ENCODE measurements around the gene EDNRB.

EDNRB gene

DNA sequence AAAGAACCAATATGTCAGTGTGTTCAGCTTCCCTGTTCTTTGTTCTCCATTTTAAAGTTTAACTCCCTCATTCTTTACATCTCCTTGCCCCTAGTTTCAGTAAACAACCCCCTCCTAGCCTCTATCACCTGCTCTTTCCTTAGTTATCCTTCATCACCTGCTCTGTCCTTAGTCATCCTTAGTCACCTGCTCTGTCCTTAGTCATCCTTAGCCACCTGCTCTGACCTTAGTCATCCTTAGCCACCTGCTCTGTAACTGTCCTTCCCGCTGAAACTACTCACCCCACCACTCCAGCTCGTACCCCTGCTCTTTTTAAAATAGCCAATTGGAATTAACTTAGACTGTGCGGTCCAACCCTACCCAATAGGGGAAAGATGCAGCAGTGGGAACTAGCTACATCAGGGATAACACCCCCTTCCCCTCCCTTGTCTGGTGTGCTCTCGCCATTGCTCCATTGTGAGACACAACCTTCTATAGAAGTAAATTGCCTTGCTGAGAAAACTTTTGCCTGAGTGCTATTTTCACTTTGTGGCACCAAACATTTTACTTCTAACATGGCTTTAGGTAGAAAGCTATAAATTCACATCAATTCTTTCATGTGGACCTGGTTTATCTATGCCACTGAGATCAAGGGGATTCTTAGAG is 16.2 kb downstream of the EDNRB start:
- TF ChIP-seq EZH2phosphoT487 (IDR thresholded peaks at IDR 0.05; ENCODE audit: borderline replicate concordance, low read length), result no peak
- TF ChIP-seq, protein P1, sequence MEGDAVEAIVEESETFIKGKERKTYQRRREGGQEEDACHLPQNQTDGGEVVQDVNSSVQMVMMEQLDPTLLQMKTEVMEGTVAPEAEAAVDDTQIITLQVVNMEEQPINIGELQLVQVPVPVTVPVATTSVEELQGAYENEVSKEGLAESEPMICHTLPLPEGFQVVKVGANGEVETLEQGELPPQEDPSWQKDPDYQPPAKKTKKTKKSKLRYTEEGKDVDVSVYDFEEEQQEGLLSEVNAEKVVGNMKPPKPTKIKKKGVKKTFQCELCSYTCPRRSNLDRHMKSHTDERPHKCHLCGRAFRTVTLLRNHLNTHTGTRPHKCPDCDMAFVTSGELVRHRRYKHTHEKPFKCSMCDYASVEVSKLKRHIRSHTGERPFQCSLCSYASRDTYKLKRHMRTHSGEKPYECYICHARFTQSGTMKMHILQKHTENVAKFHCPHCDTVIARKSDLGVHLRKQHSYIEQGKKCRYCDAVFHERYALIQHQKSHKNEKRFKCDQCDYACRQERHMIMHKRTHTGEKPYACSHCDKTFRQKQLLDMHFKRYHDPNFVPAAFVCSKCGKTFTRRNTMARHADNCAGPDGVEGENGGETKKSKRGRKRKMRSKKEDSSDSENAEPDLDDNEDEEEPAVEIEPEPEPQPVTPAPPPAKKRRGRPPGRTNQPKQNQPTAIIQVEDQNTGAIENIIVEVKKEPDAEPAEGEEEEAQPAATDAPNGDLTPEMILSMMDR (IDR thresholded peaks at IDR 0.05; ENCODE audit: low read depth, low read length, poor library complexity, severe bottlenecking), result no peak
- H3K4me1 ChIP-seq (ENCODE audit: control insufficient read depth, low read length), result no peaks in the 10 kb centered on the region
- H4K20me1 ChIP-seq (ENCODE audit: control insufficient read depth, insufficient read depth, low read depth, low read length), result no peaks in the 10 kb centered on the region
- H3F3A ChIP-seq (ENCODE audit: control insufficient read depth, insufficient read depth), result no peaks in the 10 kb centered on the region
- no peak overlapping the region for H3K27ac ChIP-seq (ENCODE audit: low read depth, low read length)
- H3K36me3 ChIP-seq (ENCODE audit: control insufficient read depth, low read length), result no peaks in the 10 kb centered on the region
- H3K9me2 ChIP-seq (replicated peaks; ENCODE audit: control insufficient read depth, low read length), result no peaks in the 10 kb centered on the region
- H3K27me3 ChIP-seq (ENCODE audit: control insufficient read depth, low read length), result no peaks in the 10 kb centered on the region
- H3K4me3 ChIP-seq (ENCODE audit: low read length), result no peak overlapping the region
- no peaks in the 10 kb centered on the region for H3K9me3 ChIP-seq (ENCODE audit: control insufficient read depth, insufficient read depth, low read length)
- H3K4me2 ChIP-seq (ENCODE audit: low read length), result no peak overlapping the region
- no peaks in the 10 kb centered on the region for H3K79me2 ChIP-seq (ENCODE audit: control insufficient read depth, low read length)

DNA sequence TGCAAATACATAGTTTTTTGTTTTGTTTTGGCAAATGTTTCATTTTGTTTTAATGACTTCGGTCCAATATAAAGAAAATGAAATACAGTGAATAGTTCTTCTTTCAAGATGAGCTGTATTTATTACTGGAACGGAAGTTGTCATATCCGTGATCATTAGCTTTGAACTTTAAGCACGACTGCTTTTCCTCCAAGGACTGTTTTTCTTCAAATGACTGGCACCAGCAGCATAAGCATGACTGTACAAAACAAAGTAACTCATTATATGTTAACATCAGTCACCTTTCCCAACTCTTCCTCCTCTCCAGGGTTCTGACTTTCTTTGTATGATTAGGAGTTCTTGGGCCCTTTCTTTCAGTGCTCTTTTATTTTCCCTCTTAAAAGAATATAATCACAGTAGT is 20.5 kb downstream of the EDNRB start:
- no peak overlapping the region for H3K4me2 ChIP-seq (ENCODE audit: low read length)
- H4K20me1 ChIP-seq (ENCODE audit: control insufficient read depth, insufficient read depth, low read depth, low read length), result no peaks in the 10 kb centered on the region
- H3K9me3 ChIP-seq (ENCODE audit: control insufficient read depth, insufficient read depth, low read length), result no peaks in the 10 kb centered on the region
- TF ChIP-seq, protein P1 (IDR thresholded peaks at IDR 0.05; ENCODE audit: low read depth, low read length, poor library complexity, severe bottlenecking), result no peak
- TF ChIP-seq EZH2phosphoT487 (IDR thresholded peaks at IDR 0.05; ENCODE audit: borderline replicate concordance, low read length), result no peak
- no peaks in the 10 kb centered on the region for H3K27me3 ChIP-seq (ENCODE audit: control insufficient read depth, low read length)
- no peak overlapping the region for H3K4me3 ChIP-seq (ENCODE audit: low read length)
- no peaks in the 10 kb centered on the region for H3K9me2 ChIP-seq (replicated peaks; ENCODE audit: control insufficient read depth, low read length)
- no peak overlapping the region for H3K27ac ChIP-seq (ENCODE audit: low read depth, low read length)
- no peaks in the 10 kb centered on the region for H3K4me1 ChIP-seq (ENCODE audit: control insufficient read depth, low read length)
- H3F3A ChIP-seq (ENCODE audit: control insufficient read depth, insufficient read depth), result no peaks in the 10 kb centered on the region
- H3K79me2 ChIP-seq (ENCODE audit: control insufficient read depth, low read length), result no peaks in the 10 kb centered on the region
- no peaks in the 10 kb centered on the region for H3K36me3 ChIP-seq (ENCODE audit: control insufficient read depth, low read length)

DNA sequence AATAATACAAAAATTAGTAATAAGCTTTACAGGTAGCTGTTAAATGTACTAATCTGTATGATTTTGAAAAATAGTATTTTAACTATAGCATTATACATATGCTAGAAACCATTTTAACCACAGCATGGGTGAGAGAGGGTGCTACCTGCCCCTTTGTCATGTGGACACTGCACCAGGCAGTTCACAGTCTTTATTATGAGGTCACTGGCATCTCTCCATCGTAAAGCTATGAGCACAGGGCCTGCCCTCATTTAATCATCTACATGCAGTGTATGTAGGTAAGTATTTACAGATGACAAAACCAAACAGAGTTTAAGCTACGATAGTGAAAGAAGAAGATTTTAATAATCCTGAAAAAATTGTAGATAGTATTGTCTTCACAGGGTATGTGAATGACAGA is 21.7 kb downstream of the EDNRB start:
- no peaks in the 10 kb centered on the region for H3K4me1 ChIP-seq (ENCODE audit: control insufficient read depth, low read length)
- TF ChIP-seq EZH2phosphoT487 (IDR thresholded peaks at IDR 0.05; ENCODE audit: borderline replicate concordance, low read length), result no peak
- TF ChIP-seq, protein P1 (IDR thresholded peaks at IDR 0.05; ENCODE audit: low read depth, low read length, poor library complexity, severe bottlenecking), result no peak
- H3K27me3 ChIP-seq (ENCODE audit: control insufficient read depth, low read length), result no peaks in the 10 kb centered on the region
- no peak overlapping the region for H3K4me2 ChIP-seq (ENCODE audit: low read length)
- H3K79me2 ChIP-seq (ENCODE audit: control insufficient read depth, low read length), result no peaks in the 10 kb centered on the region
- H3K4me3 ChIP-seq (ENCODE audit: low read length), result no peak overlapping the region
- no peaks in the 10 kb centered on the region for H3K9me3 ChIP-seq (ENCODE audit: control insufficient read depth, insufficient read depth, low read length)
- no peaks in the 10 kb centered on the region for H3F3A ChIP-seq (ENCODE audit: control insufficient read depth, insufficient read depth)
- H3K9me2 ChIP-seq (replicated peaks; ENCODE audit: control insufficient read depth, low read length), result no peaks in the 10 kb centered on the region
- H4K20me1 ChIP-seq (ENCODE audit: control insufficient read depth, insufficient read depth, low read depth, low read length), result no peaks in the 10 kb centered on the region
- no peak overlapping the region for H3K27ac ChIP-seq (ENCODE audit: low read depth, low read length)
- no peaks in the 10 kb centered on the region for H3K36me3 ChIP-seq (ENCODE audit: control insufficient read depth, low read length)
